ENCODE measurements around the gene OSCP1.
"Not testable (repeated sequence)": the region's sequence is repeated elsewhere in the genome, so short reads cannot be mapped to it uniquely, and the experiment has no call there.

Gene OSCP1

GRCh38 chr1:36450270-36450918 is at the start of gene OSCP1:
TSS of gene OSCP1 (minus strand) at chr1:36450451. CDS start at chr1:36450369, 82 bp downstream.
- DNase-seq (ENCODE audit: low read depth) = peak; percentile 92

DNA sequence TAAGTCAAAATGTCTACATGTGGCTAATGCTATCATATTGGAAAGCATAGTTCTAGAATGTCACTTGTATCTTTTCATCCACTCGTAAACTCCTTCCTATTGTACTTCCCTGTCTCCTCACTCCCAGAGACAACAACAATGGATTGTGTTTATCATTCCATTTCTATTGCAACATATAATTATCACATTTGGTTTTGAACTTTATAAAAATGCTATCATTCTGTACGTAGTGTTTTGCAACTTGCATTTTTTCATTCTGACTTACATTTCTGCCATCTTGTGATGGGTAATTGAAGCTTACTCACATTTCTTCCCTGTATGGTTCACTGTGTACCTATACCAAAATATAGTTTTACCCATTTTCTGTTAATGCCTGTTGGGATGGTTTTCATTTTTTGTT is 47.0 kb upstream of the OSCP1 start:
- peak; percentile 26 for DNase-seq (ENCODE audit: low read depth)

GRCh38 chr1:36494971-36495370 is 44.7 kb upstream of the OSCP1 start:
- no peak for DNase-seq (ENCODE audit: low read depth)

GRCh38 chr1:36493524-36493923 is 43.3 kb upstream of the OSCP1 start:
- DNase-seq (ENCODE audit: low read depth) = no peak

DNA sequence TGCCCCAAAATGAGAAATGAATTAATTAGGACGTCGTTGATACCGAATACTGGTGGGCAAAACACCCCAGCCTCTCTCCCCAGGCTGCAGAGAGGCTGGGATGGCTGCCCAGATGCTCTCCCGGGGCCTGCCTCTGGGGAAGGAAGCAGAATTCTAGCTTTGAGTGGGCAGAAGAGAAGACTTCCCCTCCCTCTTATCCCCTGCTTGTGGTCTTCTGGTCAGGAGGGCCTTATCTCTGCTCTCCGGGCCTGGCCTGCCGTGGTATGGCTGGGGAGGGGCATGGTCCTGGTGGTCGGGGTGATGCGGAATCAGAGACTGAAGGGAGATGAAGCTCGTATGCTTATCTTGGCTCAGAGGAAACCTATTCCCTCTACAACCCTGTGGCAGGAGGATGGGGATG is 42.2 kb upstream of the OSCP1 start:
- no peak for DNase-seq (ENCODE audit: low read depth)

- not testable (repeated sequence) for DNase-seq (ENCODE audit: low read depth)
Measured at GRCh38 chr1:36489258-36490051, 39.2 kb upstream of the OSCP1 start.

DNA sequence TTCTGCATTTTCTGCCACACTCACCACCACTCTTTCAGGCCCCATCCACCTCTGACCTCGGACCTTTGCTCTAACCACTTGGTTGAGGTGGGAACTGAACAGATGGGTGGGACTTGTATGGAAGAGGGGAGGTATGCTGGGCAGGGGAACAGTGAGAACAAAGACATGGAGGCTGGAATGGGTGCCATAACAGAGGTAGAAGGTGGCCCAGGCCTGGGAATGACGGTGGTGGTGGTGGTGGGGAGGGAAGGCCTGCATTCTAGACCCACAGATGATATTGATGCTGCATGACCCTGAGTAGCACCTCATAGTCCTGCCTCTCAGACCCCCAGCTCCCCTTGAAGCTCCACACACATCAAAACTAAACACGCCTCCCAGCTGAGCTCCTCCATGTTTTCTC is 37.7 kb upstream of the OSCP1 start:
- DNase-seq (ENCODE audit: low read depth) = no peak

GRCh38 chr1:36487336-36487725 is 37.1 kb upstream of the OSCP1 start:
- DNase-seq (ENCODE audit: low read depth) = not testable (repeated sequence)

DNA sequence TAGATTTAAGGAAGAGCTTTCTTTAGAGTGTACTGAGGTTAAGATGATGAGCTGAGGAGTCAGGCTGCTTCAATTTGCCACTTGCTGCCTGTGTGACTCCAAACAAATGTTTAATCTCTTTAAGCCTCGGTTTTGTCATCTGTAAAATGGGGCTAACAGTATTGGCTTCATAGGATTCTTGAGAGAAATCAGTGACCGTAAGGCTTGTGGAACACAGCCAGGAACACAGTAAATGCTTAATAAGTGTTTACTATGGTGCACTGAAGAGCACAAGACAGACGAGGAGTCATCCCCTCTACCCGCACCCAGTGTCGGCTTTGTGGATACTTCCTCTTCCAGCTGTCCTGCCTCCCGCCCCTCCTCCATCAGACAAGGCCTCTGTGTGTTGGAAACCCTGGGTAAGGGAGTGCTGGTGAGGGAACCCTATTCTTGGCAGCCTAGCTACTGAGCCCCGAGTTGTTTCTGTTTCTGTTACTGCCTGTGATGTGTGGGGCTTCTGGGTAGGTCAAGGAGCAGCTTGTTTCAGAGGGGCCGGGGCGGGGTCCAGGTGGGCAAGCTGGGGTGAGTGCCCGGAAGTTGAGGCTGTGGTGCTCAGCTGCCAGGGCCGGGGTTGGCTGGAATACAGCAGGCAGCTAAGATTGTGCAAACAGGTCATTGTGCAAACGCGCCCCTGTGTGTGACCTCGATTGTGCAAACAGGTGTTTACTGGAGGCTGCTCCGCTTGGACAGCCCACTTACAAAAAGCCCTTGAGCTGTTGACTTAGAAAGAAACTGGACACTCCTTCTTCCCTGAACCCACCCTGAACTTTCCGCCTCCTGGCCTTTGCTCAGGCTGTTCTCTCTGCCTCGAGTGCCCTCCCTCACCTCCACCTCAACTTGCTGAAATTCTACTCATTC is 36.4 kb upstream of the OSCP1 start:
- DNase-seq (ENCODE audit: low read depth) = no peak

- no peak for DNase-seq (ENCODE audit: low read depth)
Measured at GRCh38 chr1:36486093-36486438, 35.8 kb upstream of the OSCP1 start.

- no peak for DNase-seq (ENCODE audit: low read depth)
Measured at GRCh38 chr1:36484099-36484498, 33.8 kb upstream of the OSCP1 start.

DNA sequence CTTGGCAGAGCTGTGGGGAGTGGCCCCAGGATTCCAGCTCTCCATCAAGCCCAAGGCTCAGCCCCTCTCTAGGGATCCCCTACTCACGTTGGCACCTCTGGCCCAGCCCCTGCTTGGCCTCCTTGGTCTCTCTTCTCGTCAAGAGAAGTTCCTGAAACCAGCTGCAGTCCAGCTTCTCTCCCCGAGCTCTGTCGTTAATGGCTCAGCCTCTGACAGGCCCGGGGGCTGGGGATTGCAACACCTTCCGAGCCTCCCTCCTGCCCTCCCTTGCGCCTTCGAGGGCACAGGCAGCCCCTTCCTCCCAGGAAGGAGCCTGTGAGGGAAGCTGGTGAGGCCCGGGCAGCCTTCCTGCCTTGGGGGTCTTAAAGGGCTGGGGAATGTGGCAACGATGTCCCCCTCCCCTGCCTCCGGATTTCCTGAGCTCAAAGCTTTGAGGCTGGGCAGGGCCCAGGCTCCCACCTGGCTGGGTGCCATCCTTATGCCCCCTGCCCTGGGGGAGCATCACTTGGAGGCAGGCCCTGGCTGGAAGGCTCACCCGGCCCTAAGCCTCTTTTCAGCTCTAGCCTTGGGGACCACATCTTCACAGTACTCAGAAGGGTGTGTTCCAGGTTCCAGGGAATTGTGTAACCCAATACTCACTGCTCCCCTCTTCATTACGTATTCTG is 32.6 kb upstream of the OSCP1 start, which contains the start of gene CSF3R:
TSS of gene CSF3R (minus strand) at position 190 of the 665 bp plus-strand sequence. CDS start 3,417 bp downstream, outside the sequence.
- DNase-seq (ENCODE audit: low read depth) = no peak

DNA sequence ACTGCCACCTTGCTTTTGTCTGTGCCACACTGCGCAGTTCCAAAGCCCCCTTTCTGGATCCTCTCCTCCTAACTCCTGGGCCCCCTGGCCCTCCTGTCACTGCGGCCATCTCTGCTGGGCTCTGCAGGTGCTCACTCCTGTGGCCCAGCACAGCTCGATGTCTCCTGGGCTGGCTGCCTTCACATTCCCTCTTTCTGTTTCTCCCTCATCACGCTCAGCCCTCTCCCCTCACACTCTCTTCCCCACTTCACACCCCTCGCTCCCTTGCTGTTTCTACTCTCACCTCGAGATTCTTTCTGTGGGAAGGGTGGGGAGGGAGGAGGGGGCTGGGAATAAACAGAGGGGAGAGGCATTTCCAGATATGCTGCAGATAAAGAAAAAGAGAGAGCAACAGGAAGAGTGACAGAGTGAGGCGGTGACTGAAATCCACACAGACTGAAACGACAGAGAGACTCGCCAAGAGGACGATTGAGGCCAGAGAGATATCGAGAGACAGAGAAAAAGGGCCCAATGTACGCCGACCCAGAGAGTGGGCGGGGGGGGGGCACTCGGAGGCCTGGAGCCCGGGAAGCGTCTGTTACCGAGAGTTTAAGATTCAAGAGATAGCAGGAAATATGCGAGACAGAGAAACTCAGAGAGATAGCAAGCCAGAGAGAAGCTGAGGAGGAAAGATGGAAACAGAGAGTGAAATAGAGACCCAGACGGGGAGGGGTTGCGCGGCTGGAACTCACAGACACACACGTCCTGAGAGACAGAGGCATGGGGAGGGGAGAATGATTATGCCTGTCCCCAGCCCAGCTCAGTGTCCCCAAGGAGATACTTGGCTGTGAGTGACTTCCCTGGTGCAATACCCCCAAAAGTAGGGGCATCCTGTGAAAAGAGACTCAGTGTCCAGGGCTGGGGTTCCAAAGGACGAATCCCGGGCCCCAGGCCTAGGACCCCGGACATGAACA is 31.8 kb upstream of the OSCP1 start:
- no peak for DNase-seq (ENCODE audit: low read depth)

DNA sequence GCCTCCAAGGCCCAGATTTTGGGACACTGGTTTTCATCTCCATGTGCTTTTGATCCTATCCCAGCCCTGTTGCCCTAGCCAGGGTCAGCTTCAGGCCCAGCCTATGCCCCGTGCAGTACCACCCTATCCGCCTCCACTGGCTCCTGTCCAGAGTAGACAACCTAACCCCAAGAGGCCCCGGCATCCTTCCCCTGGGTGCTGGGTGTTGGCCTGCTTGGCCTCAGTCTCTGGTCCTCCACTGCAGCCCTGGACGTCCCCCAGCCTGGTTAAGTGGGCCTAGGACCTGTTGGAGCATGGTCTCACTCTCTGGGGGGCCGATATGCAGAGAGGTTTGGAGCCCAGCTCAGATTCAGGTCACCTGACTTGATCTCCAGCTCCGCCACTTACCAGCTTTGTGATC is 30.8 kb upstream of the OSCP1 start:
- no peak for DNase-seq (ENCODE audit: low read depth)

DNA sequence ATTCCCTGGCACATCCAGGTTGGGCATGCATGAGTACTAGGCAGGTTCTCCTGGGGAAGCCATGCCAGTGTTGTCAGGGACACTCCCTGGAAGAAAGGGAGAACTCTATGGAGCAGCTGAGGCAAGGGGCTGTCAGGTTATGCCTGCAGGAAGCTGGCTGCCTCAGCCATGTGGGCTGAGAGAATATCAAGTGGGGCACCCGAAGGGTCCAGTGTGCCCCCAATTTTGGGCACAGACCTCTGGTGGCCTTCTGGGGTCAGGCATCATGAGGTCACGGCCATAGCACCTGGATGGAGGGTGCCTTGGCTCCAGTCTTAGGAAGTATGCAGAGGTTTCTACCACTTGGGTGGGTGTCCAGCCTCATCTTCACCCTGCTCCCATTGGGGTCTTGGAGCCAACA is 29.9 kb upstream of the OSCP1 start:
- no peak for DNase-seq (ENCODE audit: low read depth)

DNA sequence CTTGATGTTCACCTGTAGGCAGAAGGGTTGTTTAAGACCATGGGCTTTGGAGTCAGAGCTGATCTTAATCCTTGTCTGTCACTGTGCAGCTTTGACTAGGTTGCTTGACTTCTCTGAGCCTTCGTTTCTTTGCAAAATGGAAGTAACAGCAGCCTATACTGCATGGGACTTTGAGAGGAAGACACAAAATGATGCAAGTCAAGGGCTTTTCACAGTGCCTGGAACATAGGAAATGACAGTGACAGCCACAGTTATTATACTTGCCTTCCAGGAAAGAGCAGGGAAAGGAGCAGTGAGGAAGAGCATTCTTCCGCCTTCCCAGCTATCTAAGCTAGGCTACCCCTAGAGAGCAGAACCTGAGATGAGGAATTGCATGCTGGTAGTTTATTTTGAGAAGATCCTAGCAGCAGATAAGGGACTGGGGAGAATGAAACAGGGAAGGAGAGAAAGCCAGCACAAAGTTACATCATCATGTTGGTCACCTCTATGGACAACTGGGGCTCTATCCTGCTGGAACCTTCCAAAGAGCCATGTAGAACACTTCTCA is 29.3 kb upstream of the OSCP1 start:
- no peak for DNase-seq (ENCODE audit: low read depth)

DNA sequence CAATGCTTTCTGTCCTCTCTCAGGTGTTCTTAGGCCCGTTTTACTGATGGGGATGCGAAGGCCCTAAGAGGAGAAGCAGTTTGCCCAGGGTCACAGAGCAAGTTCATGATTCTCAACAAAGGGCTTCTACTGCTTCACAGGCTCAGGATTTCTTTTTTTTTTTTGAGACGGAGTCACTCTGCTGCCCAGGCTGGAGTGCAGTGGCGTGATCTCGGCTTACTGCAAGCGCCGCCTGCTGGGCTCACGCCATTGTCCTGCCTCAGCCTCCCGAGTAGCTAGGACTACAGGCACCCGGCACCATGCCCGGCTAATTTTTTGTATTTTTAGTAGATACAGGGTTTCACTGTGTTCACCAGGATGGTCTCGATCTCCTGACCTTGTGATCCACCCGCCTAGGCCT is 27.4 kb upstream of the OSCP1 start:
- DNase-seq (ENCODE audit: low read depth) = not testable (repeated sequence)

- no peak for DNase-seq (ENCODE audit: low read depth)
Measured at GRCh38 chr1:36476945-36477344, 26.7 kb upstream of the OSCP1 start.

DNA sequence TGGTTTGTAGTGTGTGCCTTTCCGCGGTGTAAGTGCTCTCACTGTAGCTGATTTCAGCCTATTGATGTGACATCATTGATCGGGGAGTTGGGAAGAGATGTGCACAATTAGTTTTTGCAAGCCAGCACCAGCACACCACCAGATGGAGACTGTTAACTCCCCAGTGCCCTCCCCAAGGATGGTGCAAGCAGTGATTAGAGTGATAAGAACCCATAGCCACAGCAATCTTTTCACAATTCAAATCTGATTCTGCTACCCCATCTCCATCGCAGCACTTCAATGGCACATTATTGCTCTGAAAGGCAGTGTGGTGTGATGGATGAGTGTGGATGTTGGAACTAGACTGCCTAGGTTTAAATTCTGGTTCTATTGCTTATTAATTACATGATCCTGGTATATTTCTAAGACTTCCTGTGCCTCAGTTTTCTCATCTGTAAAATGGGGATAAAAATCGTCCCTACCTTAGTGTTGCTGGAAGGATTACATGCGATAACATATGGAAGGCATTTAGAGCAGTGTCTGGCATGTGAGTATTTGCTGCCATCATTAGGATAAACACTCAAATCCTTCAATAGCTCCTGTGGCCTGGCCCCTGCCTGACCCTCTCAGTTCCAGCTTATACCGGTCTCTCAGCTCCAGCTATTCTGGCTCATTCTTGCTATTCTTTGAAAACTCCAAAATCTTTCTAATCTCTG is 25.8 kb upstream of the OSCP1 start:
- no peak for DNase-seq (ENCODE audit: low read depth)

GRCh38 chr1:36475341-36475740 is 25.1 kb upstream of the OSCP1 start:
- DNase-seq (ENCODE audit: low read depth) = no peak

Measured in GM04504 (cell line).